OCI-LY3 (cell line): Measurements from ENCODE around the gene LTBP2.

Experiments
- H2AFZ ChIP-seq: fragments of 200-600, 300-600 bp; shearing (Covaris generic); 2 replicates; pipeline ENCODE4 v1.6.0; 2014; ENCODE audit warnings: antibody characterized with exemption, low read depth, low read length
- H3K27ac ChIP-seq: fragments of 200-600, 300-600 bp; sonication (generic); 2 replicates; pipeline ENCODE4 v1.5.1; 2014; ENCODE audit warnings: mild to moderate bottlenecking, low read length, moderate library complexity, mixed read lengths
- H3K27me3 ChIP-seq: fragments of 200-600, 300-600 bp; sonication (generic); 2 replicates; pipeline ENCODE4 v1.6.1; 2014; ENCODE audit warnings: low read depth, low read length, mixed read lengths
- H3K36me3 ChIP-seq: fragments of 200-600, 300-600 bp; sonication (generic); replicated peaks from 2 replicates; pipeline ENCODE3; 2014; ENCODE audit warnings: low read depth, low read length, mixed read lengths
- H3K4me1 ChIP-seq: fragments of 300-600, 200-600 bp; sonication (generic); 2 replicates; pipeline ENCODE4 v1.6.1; 2014; ENCODE audit warnings: low read length, mixed read lengths
- H3K4me2 ChIP-seq: fragments of 200-600, 300-600 bp; sonication (generic); 2 replicates; pipeline ENCODE4 v1.6.1; 2014; ENCODE audit warnings: low read length, mixed read lengths
- H3K4me3 ChIP-seq: fragments of 300-600, 200-600 bp; sonication (generic); 2 replicates; pipeline ENCODE4 v1.5.1; 2014; ENCODE audit warnings: antibody characterized with exemption, mild to moderate bottlenecking, low read length, moderate library complexity
- H3K79me2 ChIP-seq: fragments of 300-600, 200-600 bp; shearing (Covaris generic); 2 replicates; pipeline ENCODE4 v1.6.1; 2014; ENCODE audit warnings: mild to moderate bottlenecking, low read length, mixed read lengths
- H3K9ac ChIP-seq: fragments of 300-600, 200-600 bp; shearing (Covaris generic); 2 replicates; pipeline ENCODE4 v1.6.0; 2014; ENCODE audit warnings: mild to moderate bottlenecking, low read length, moderate library complexity
- H3K9me3 ChIP-seq: fragments of 200-600, 300-600 bp; shearing (Covaris generic); 2 replicates; pipeline ENCODE4 v1.6.1; 2014; ENCODE audit warnings: low read length, mixed read lengths; ENCODE audit not compliant: insufficient read depth
- H4K20me1 ChIP-seq: fragments of 200-600, 300-600 bp; sonication (generic); 2 replicates; pipeline ENCODE4 v1.6.1; 2016; ENCODE audit warnings: low read length, mixed read lengths; ENCODE audit not compliant: insufficient read depth
- CTCF ChIP-seq: fragments of 200-600, 300-600 bp; sonication (generic); IDR thresholded peaks from 2 replicates; pipeline ENCODE4 v1.5.1; 2014; ENCODE audit warnings: antibody characterized with exemption, low read length, low read depth
- EZH2phosphoT487 ChIP-seq: fragments of 200-600 bp; shearing (Covaris generic); IDR thresholded peaks from 2 replicates; pipeline ENCODE4 v1.6.1; 2018; ENCODE audit warnings: antibody characterized with exemption, mixed run types, low read depth

The LTBP2 gene

GRCh38 chr14:74507840-74508239, 104.2 kb downstream of the LTBP2 start:
- H4K20me1 ChIP-seq: no peaks in the 10 kb centered on the region
- no peak overlapping the region for H3K4me2 ChIP-seq
- no peak overlapping the region for H3K9ac ChIP-seq
- no peak overlapping the region for H3K4me3 ChIP-seq
- no peaks in the 10 kb centered on the region for H3K36me3 ChIP-seq
- H3K79me2 ChIP-seq: no peaks in the 10 kb centered on the region
- no peaks in the 10 kb centered on the region for H3K4me1 ChIP-seq
- H3K27me3 ChIP-seq: peaks cover 5% of the 10 kb centered on the region; the same call in 1 of the 2 replicates
- no peak overlapping the region for H2AFZ ChIP-seq
- no peak overlapping the region for H3K27ac ChIP-seq
- H3K9me3 ChIP-seq: no peaks in the 10 kb centered on the region
- TF ChIP-seq CTCF: no peak
- TF ChIP-seq EZH2phosphoT487: no peak

- Histone ChIP-seq H4K20me1 (no peaks in the 10 kb centered on the region), H3K79me2 (no peaks in the 10 kb centered on the region), H3K9ac (no peak overlapping the region), H3K27ac (no peak overlapping the region), H3K9me3 (no peaks in the 10 kb centered on the region), H3K27me3 (peaks cover 3% of the 10 kb centered on the region; the same call in 1 of the 2 replicates), H3K4me1 (peaks cover 4% of the 10 kb centered on the region; the same call in 1 of the 2 replicates), H3K4me2 (no peak overlapping the region), H3K36me3 (no peaks in the 10 kb centered on the region), H2AFZ (no peak overlapping the region), H3K4me3 (no peak overlapping the region)
- no peak for TF ChIP-seq EZH2phosphoT487
- no peak for TF ChIP-seq CTCF
These were observed 105.0 kb downstream of the LTBP2 start for GRCh38 chr14:74507085-74507484.

- no peak overlapping the region for H3K27ac ChIP-seq
- no peak overlapping the region for H3K9ac ChIP-seq
- peaks cover 4% of the 10 kb centered on the region; the same call in 1 of the 2 replicates for H3K4me1 ChIP-seq
These were observed 105.6 kb downstream of the LTBP2 start for GRCh38 chr14:74506411-74506851.

GRCh38 chr14:74505831-74506230, 106.2 kb downstream of the LTBP2 start:
- H4K20me1 ChIP-seq: no peaks in the 10 kb centered on the region
- no peaks in the 10 kb centered on the region for H3K79me2 ChIP-seq
- H2AFZ ChIP-seq: no peak overlapping the region
- TF ChIP-seq EZH2phosphoT487 (no peak), CTCF (no peak)
- H3K9ac ChIP-seq: no peak overlapping the region
- H3K4me3 ChIP-seq: no peak overlapping the region
- H3K4me2 ChIP-seq: no peak overlapping the region
- no peaks in the 10 kb centered on the region for H3K36me3 ChIP-seq
- H3K9me3 ChIP-seq: no peaks in the 10 kb centered on the region
- peaks cover 4% of the 10 kb centered on the region; the same call in 1 of the 2 replicates for H3K4me1 ChIP-seq
- H3K27me3 ChIP-seq: peaks cover 3% of the 10 kb centered on the region; the same call in 1 of the 2 replicates
- H3K27ac ChIP-seq: no peak overlapping the region

More at GRCh38 chr14:74506411-74506851, 105.6 kb downstream of the LTBP2 start:
- H2AFZ ChIP-seq: no peak overlapping the region
- no peaks in the 10 kb centered on the region for H3K9me3 ChIP-seq
- no peak overlapping the region for H3K4me3 ChIP-seq
- H4K20me1 ChIP-seq: no peaks in the 10 kb centered on the region
- no peak overlapping the region for H3K4me2 ChIP-seq
- no peaks in the 10 kb centered on the region for H3K36me3 ChIP-seq
- H3K27me3 ChIP-seq: peaks cover 3% of the 10 kb centered on the region; the same call in 1 of the 2 replicates
- TF ChIP-seq CTCF (no peak), EZH2phosphoT487 (no peak)
- no peaks in the 10 kb centered on the region for H3K79me2 ChIP-seq
